Omental fat pad (tissue), 4 donors: Measurements from ENCODE around the gene PAFAH2. TPM values are rescaled to one million over a fixed set of nuclear protein-coding genes. Genes with fewer than 3 reads are reported as not detected.

Experiments
- ATAC-seq: fragments of 150-250 bp; one replicate; pipeline ENCODE4 v1.9.1; 2016; ENCODE audit warnings: mild to moderate bottlenecking, moderate library complexity; ENCODE audit not compliant: low FRiP score
- DNase-seq: peaks from one replicate; pipeline ENCODE4 v3.0.0-alpha.2; 2019; ENCODE audit warnings: low spot score
- total RNA-seq, 4 donors: library from RNA; depleted of rRNA; stranded (reverse); fragments of >200 nt; gene quantifications; one replicate each; pipeline ENCODE4 v1.1.0, GENCODE V29; 2016
- TF ChIP-seq, protein P1 (sequence below), 3 donors: fragments of 450-650 bp; IDR thresholded peaks; one replicate each; pipeline ENCODE4 v1.5.1; 2016 to 2017; ENCODE audit warnings: antibody characterized with exemption in 3 of 3, mild to moderate bottlenecking in 3 of 3, moderate library complexity in 2 of 3

Gene PAFAH2
- total RNA-seq, result 1 to 10 TPM; 5.3 to 9.8 (median 8.2) TPM

DNA sequence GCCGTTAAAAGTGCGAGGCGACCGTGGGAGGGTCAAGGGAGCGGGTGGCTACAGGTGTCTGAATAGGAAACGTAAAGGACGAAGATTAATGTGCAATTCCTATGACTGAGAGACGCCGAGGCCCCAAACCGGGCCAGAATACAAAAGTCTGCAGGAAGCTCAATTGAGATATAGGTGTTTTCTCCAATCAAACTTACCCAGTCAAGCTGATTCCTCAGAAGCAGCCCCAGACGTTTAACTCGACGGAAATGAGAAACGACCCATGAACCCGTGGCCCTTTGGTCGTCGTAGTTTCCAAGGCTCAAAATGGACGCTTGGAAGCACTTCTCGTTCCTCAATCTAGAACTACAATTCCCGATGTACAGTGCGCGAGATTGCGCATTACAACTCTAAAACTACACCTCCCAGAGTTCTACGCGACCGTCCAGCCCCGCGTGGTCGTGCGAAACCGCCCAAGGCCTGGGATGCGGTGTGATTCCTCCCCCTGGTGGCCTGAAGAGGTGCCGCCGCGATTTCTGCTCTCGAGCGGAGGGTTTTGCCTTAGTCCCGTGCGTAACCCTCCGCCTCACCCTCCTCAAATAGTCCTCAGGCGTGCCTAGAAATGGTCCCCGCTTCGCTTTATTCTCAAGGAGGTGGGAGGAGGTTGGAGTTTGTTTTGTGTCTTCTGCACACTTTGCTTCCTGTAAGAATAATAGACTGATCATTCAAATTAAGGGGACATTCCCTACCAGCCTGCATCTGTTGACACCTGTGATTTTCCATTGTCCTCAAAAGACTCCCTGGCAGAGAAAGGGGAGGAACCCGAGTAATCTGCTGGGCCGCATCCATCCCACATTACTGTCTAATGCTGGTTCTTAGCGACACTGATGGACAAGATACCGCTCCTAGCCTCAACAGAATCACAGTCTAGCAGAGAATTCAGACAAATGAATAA is at the start of gene PAFAH2:
Gene PAFAH2 (minus strand): TSS at position 236 of the 934 bp plus-strand sequence. CDS start 7,247 bp downstream, outside the sequence.
- TF ChIP-seq, protein P1, sequence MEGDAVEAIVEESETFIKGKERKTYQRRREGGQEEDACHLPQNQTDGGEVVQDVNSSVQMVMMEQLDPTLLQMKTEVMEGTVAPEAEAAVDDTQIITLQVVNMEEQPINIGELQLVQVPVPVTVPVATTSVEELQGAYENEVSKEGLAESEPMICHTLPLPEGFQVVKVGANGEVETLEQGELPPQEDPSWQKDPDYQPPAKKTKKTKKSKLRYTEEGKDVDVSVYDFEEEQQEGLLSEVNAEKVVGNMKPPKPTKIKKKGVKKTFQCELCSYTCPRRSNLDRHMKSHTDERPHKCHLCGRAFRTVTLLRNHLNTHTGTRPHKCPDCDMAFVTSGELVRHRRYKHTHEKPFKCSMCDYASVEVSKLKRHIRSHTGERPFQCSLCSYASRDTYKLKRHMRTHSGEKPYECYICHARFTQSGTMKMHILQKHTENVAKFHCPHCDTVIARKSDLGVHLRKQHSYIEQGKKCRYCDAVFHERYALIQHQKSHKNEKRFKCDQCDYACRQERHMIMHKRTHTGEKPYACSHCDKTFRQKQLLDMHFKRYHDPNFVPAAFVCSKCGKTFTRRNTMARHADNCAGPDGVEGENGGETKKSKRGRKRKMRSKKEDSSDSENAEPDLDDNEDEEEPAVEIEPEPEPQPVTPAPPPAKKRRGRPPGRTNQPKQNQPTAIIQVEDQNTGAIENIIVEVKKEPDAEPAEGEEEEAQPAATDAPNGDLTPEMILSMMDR (IDR thresholded peaks at IDR 0.05), result peak in 2 of 3 donors; percentile 97 to 99
- ATAC-seq (peak; percentile 98), DNase-seq (peak; percentile 93)

DNA sequence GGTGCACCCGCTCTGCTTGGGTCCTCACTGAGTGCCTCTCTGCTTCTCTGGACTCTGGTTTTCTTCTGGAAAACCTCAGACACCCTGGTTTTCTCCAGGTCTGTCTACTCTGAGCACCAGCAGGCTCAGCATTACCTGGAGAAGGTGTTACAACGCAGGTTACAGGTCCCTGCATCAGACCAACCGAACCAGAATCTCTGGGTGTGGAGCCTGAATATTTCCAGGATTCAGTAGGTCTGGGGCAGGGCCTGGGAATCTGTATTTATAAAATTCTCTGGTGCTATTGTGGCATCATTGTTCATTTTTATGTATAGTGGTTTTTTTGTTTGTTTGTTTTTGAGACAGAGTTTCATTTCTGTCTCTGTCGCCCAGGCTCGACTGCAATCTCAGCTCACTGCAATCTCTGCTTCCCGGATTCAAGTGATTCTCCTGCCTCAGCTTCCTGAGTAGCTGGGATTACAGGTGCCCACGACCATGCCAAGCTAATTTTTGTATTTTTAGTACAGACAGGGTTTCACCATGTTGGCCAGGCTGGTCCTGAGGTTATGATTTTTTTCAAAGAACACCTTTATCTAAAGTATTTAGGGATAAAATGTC is 49.5 kb upstream of the PAFAH2 start:
- TF ChIP-seq, protein P1 (IDR thresholded peaks at IDR 0.05), result no peak
- ATAC-seq (no peak), DNase-seq (no peak)

DNA sequence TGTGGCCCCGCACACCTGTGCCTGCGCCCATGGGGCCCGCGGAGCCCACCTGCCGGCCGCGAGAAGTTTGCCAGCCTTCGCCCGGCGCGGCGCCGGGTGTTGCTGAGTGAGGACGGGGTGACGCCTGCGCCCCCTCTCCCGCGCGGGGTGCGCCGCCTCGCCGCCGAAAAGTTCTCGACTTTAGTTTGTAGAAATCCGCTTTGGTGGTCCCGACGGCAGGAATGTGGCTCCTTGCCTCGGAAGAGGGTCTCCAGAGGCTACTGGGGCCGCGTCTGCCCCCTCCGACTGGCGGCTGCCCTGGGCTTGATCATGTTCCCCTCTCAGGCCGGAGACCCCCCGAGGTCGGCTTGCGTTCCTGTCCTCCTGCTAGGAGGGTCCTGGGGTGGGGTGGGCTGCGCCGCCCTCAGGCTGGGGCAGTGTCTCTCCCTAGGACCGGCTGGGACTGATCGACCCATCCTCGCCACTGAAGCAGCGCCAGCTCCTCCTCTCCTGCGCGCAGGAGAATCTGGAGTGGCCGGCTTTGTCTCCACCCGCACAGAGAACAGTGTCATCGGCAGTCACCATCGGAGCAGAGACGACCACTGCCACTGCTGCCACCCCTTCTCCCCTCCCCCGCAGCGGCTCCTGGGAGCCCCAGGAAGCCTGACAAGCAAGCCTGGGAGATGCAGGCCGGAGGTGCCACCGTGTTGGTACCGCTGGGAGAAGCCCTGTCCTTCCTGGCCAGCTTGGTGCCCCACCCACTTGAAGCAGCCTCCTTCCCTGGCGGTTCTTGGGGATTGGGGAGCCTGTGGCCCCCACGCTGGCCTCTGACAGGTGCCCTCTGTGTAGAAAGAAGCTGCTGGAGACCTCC is 48.6 kb upstream of the PAFAH2 start:
- ATAC-seq, result no peak
- TF ChIP-seq, protein P1 (IDR thresholded peaks at IDR 0.05), result no peak
- DNase-seq, result no peak

DNA sequence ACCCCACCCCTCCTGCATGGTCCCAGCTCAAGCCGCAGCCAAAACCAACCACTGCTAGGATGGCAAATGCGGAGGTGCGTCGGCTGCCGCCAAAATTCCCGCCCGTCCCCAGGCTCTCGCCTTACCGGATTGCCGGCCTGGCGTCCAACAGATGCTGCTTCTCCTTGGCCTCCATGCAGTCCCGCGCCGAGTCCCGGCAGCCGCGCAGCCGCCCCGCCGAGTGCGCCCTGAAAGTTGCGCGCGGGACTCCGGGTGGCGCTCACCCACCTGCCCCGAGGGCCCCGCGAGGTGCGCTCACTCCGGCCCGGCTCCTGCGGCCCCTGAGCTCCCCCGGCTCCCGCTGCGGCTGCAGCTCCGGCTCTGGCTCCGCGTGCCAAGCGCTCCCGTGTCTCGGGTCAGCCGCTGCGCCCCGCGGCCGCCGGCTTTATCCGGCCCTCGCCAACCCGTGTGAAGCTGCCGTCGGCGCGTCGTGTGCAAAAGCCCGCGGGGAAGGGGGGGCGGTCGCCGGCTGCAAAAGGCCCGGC is 47.9 kb upstream of the PAFAH2 start, which contains the start of gene SLC30A2:
Gene SLC30A2 (minus strand): TSS at position 397 of the 524 bp plus-strand sequence. CDS start 222 bp downstream, at position 175.
- ATAC-seq (no peak), DNase-seq (no peak)
- TF ChIP-seq, protein P1 (IDR thresholded peaks at IDR 0.05), result no peak

DNA sequence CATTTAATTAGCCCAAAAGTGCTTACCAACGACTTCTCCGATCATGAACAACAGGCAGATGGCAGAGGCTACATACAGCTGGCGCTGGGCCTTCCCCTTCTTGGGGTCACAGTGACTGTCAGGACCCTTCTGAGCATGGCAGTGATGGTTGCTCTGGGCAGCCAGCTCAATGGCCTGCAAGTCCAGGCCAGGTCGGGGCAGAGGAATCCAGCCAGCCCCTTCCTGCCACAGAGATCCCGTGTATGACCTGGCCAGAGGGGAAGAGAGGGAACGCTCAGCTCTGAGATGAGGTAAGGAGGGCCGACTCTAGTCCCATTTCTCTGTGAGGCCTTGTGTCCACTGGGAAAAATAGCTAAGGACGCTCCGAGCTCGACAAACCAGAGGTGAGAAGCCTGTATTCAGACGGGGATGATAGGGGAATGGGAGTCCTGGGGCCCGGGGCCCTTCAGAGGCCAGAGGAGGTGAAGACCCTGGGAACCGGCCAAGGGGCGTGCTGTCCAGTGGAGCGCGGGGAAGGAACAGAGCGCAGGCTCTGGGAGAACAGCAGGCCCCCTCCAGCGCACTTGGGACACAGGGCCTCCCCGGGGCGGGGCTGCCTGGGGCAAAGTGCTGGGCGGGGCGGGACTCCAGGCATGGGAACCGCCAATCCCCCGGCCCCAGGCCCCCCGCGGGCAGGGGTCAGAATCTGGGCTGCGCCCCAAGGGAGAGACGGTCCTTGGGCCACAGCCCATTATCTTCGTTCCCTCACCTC is 47.3 kb upstream of the PAFAH2 start:
- DNase-seq (no peak), ATAC-seq (no peak)
- TF ChIP-seq, protein P1 (IDR thresholded peaks at IDR 0.05), result no peak

DNA sequence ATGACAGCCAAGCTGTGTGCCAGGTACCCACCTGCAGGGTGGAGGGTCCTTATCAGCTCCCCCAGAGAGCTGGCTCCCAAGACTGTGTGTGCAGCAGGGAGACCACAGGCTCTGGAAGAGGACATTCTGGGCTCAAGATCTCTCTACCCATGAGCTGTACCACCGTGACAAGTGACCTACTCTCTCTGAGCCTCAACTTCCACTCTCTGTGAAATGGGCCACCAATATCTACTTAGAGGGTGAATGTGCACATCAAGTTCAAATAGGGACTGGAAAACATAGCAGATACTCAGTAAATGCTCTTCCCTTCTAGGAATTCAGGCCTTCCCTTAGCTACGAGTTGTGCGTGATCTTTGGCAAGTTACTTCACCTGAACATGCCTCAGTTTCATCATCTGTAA is 46.6 kb upstream of the PAFAH2 start:
- ATAC-seq (no peak), DNase-seq (no peak)
- TF ChIP-seq, protein P1 (IDR thresholded peaks at IDR 0.05), result no peak
